ENCODE measurements around the gene LPP.

DNA sequence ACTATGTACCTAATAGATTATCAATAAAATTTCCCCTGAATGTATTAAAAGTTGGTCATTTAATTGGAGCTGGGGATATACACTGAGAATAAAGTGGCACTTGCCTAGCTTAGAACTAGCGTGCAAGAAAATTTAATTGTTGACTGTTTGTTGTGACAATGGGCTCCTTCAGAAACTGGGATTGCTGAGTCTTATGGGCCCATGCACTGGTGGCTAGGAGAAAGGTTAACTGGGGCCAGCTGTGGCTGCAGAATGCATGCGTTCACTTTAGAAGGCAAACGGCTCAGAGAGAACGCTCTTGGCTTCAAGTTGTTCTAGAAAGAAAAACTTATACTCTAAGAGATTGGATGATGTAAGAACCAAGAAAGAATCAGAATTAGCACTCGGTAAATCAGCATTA, 18.7 kb upstream of the LPP start:
- no peak for TF ChIP-seq CTCF (IDR thresholded peaks at IDR 0.05)
- no peak for TF ChIP-seq POLR2A (IDR thresholded peaks at IDR 0.05)

All from Peyer's patch (tissue), 4 donors.